OCI-LY1 (cell line): ENCODE measurements around the gene MED13L.

Source experiments
- H2AFZ ChIP-seq: fragments of 200-600 bp; sonication (generic), shearing (Covaris generic); 2 replicates; pipeline ENCODE4 v1.6.0; 2014; ENCODE audit warnings: antibody characterized with exemption, mild to moderate bottlenecking, low read length
- H3F3A ChIP-seq: fragments of 200-600 bp; sonication (generic), shearing (Covaris generic); 2 replicates; pipeline ENCODE4 v1.6.0; 2014; ENCODE audit warnings: mild to moderate bottlenecking, antibody characterized with exemption, low read length, moderate library complexity; ENCODE audit not compliant: insufficient read depth
- H3K27ac ChIP-seq: fragments of 200-600 bp; sonication (generic); 2 replicates; pipeline ENCODE4 v1.5.1; 2014; ENCODE audit warnings: low read length, mixed run types, mild to moderate bottlenecking, low read depth; ENCODE audit not compliant: poor library complexity, severe bottlenecking
- H3K27me3 ChIP-seq: fragments of 200-600 bp; sonication (generic); 2 replicates; pipeline ENCODE4 v1.6.0; 2014; ENCODE audit warnings: antibody characterized with exemption, mild to moderate bottlenecking, low read length, moderate library complexity; ENCODE audit not compliant: insufficient read depth
- H3K36me3 ChIP-seq: fragments of 200-600 bp; sonication (generic); 2 replicates; pipeline ENCODE4 v1.6.1; 2014; ENCODE audit warnings: mild to moderate bottlenecking, antibody characterized with exemption, low read length, moderate library complexity, mixed read lengths; ENCODE audit not compliant: insufficient read depth
- H3K4me1 ChIP-seq: fragments of 200-600 bp; sonication (generic); 2 replicates; pipeline ENCODE4 v1.5.1; 2014; ENCODE audit warnings: mild to moderate bottlenecking, low read length, moderate library complexity; ENCODE audit not compliant: insufficient read depth, severe bottlenecking
- H3K4me2 ChIP-seq: fragments of 200-600 bp; sonication (generic), shearing (Covaris generic); 2 replicates; pipeline ENCODE4 v1.6.1; 2014; ENCODE audit warnings: low read length
- H3K4me3 ChIP-seq: fragments of 200-600 bp; sonication (generic); 2 replicates; pipeline ENCODE4 v1.5.1; 2014; ENCODE audit warnings: low read length, low read depth, mild to moderate bottlenecking, mixed read lengths; ENCODE audit not compliant: poor library complexity, severe bottlenecking
- H3K79me2 ChIP-seq: fragments of 200-600 bp; shearing (Covaris generic); 2 replicates; pipeline ENCODE4 v1.6.1; 2016; ENCODE audit warnings: mixed run types, low read length, mixed read lengths; ENCODE audit not compliant: insufficient read depth
- H3K9ac ChIP-seq: fragments of 200-600 bp; sonication (generic), shearing (Covaris generic); 2 replicates; pipeline ENCODE4 v1.6.1; 2014; ENCODE audit warnings: mild to moderate bottlenecking, low read length, mixed read lengths
- H3K9me2 ChIP-seq: fragments of 200-600 bp; sonication (generic), shearing (Covaris generic); 2 replicates; pipeline ENCODE4 v1.6.1; 2014; ENCODE audit warnings: low read depth, mild to moderate bottlenecking, low read length, mixed read lengths
- H3K9me3 ChIP-seq: fragments of 200-600 bp; shearing (Covaris generic); 2 replicates; pipeline ENCODE4 v1.6.1; 2014; ENCODE audit warnings: low read length, mixed read lengths
- H4K20me1 ChIP-seq: fragments of 200-600 bp; sonication (generic), shearing (Covaris generic); 2 replicates; pipeline ENCODE4 v1.6.0; 2016; ENCODE audit warnings: mild to moderate bottlenecking, low read length; ENCODE audit not compliant: insufficient read depth
- CTCF ChIP-seq: fragments of 200-600 bp; sonication (generic), shearing (Covaris generic); IDR thresholded peaks from 2 replicates; pipeline ENCODE4 v1.5.1; 2017; ENCODE audit warnings: mild to moderate bottlenecking, antibody characterized with exemption, low read length, moderate library complexity, mixed read lengths
- EZH2 ChIP-seq: fragments of 200-600 bp; sonication (generic), shearing (Covaris generic); IDR thresholded peaks from 2 replicates; pipeline ENCODE4 v1.8.0; 2017; ENCODE audit warnings: borderline replicate concordance, mixed run types, mild to moderate bottlenecking, antibody characterized with exemption, low read length, moderate library complexity, mixed read lengths

MED13L gene

GRCh38 chr12:116248930-116249329 is 28.6 kb downstream of the MED13L start:
- TF ChIP-seq EZH2, result no peak
- no peaks in the 10 kb centered on the region for H3K27me3 ChIP-seq
- no peaks in the 10 kb centered on the region; the same call in 1 of the 2 replicates for H3K9me3 ChIP-seq
- H4K20me1 ChIP-seq, result no peaks in the 10 kb centered on the region
- no peaks in the 10 kb centered on the region for H3F3A ChIP-seq
- no peaks in the 10 kb centered on the region for H3K36me3 ChIP-seq
- H3K9ac ChIP-seq, result no peak overlapping the region
- H3K4me3 ChIP-seq, result no peak overlapping the region
- H3K79me2 ChIP-seq, result peaks cover 58% of the 10 kb centered on the region
- no peak overlapping the region for H3K4me2 ChIP-seq
- peaks cover 22% of the 10 kb centered on the region for H3K4me1 ChIP-seq
- H3K27ac ChIP-seq, result no peak overlapping the region
- no peak overlapping the region for H2AFZ ChIP-seq
- H3K9me2 ChIP-seq, result no peaks in the 10 kb centered on the region

- Histone ChIP-seq H3K4me2 (no peak overlapping the region), H3K27me3 (no peaks in the 10 kb centered on the region), H3K79me2 (peaks cover 57% of the 10 kb centered on the region), H2AFZ (no peak overlapping the region), H3K9ac (no peak overlapping the region), H3K27ac (no peak overlapping the region), H3K9me3 (no peaks in the 10 kb centered on the region; the same call in 1 of the 2 replicates), H3K9me2 (no peaks in the 10 kb centered on the region), H3K36me3 (no peaks in the 10 kb centered on the region), H3F3A (no peaks in the 10 kb centered on the region), H3K4me3 (no peak overlapping the region), H3K4me1 (peaks cover 27% of the 10 kb centered on the region), H4K20me1 (no peaks in the 10 kb centered on the region)
- TF ChIP-seq EZH2 (no peak), CTCF (no peak)
Observed at GRCh38 chr12:116248433-116248832, 29.1 kb downstream of the MED13L start.

GRCh38 chr12:116247377-116247776 is 30.1 kb downstream of the MED13L start:
- H3K36me3 ChIP-seq, result no peaks in the 10 kb centered on the region
- H4K20me1 ChIP-seq, result no peaks in the 10 kb centered on the region
- TF ChIP-seq CTCF, result no peak
- TF ChIP-seq EZH2, result no peak
- no peak overlapping the region for H3K27ac ChIP-seq
- H3K9me3 ChIP-seq, result no peaks in the 10 kb centered on the region; the same call in 1 of the 2 replicates
- H3K4me3 ChIP-seq, result no peak overlapping the region
- H3F3A ChIP-seq, result no peaks in the 10 kb centered on the region
- no peak overlapping the region for H3K4me2 ChIP-seq
- H3K9ac ChIP-seq, result no peak overlapping the region
- no peaks in the 10 kb centered on the region for H3K27me3 ChIP-seq
- no peaks in the 10 kb centered on the region for H3K9me2 ChIP-seq
- H3K79me2 ChIP-seq, result peaks cover 55% of the 10 kb centered on the region
- H3K4me1 ChIP-seq, result peaks cover 35% of the 10 kb centered on the region
- H2AFZ ChIP-seq, result no peak overlapping the region

- H3K9me2 ChIP-seq, result no peaks in the 10 kb centered on the region
- H3K9ac ChIP-seq, result no peak overlapping the region
- no peaks in the 10 kb centered on the region for H3F3A ChIP-seq
- H2AFZ ChIP-seq, result no peak overlapping the region
- no peak overlapping the region for H3K4me3 ChIP-seq
- TF ChIP-seq EZH2 (no peak), CTCF (no peak)
- no peaks in the 10 kb centered on the region for H4K20me1 ChIP-seq
- H3K27me3 ChIP-seq, result no peaks in the 10 kb centered on the region
- no peaks in the 10 kb centered on the region for H3K36me3 ChIP-seq
- H3K4me1 ChIP-seq, result peaks cover 35% of the 10 kb centered on the region
- H3K27ac ChIP-seq, result no peak overlapping the region
- no peak overlapping the region for H3K4me2 ChIP-seq
- peaks cover 51% of the 10 kb centered on the region for H3K79me2 ChIP-seq
- no peaks in the 10 kb centered on the region; the same call in 1 of the 2 replicates for H3K9me3 ChIP-seq
Observed at GRCh38 chr12:116246490-116247179, 30.9 kb downstream of the MED13L start.
